Stomach (tissue), 9 donors: ENCODE measurements around the gene ERC2. TPM values are rescaled to one million over a fixed set of nuclear protein-coding genes. Genes with fewer than 3 reads are reported as not detected.

ENCODE experiments used
- DNase-seq, 2 donors: peaks; one replicate each; pipeline versions ENCODE4 v3.0.0 to v3.0.0-alpha.2; 2013 to 2019
- H3K27ac ChIP-seq, 5 donors: fragments of 200-600 bp in 4 of 5; sonication (generic) in 4 of 5; one replicate each; pipeline ENCODE4 v1.5.1; 2013 to 2019; ENCODE audit warnings: mild to moderate bottlenecking in 1 of 5, moderate library complexity in 1 of 5
- H3K27me3 ChIP-seq, 3 donors: fragments of 200-600 bp; sonication (generic); one replicate each; pipeline ENCODE4 v1.5.1; 2017 to 2019; ENCODE audit warnings: mixed run types in 1 of 3
- H3K36me3 ChIP-seq, 4 donors: fragments of 200-600 bp; sonication (generic); 1 replicate in 3 of 4; 2 replicates in 1 of 4; pipeline ENCODE4 v1.5.1; 2016 to 2019
- H3K4me1 ChIP-seq, 4 donors: fragments of 200-600 bp; sonication (generic); one replicate each; pipeline ENCODE4 v1.5.1; 2016 to 2019
- H3K4me3 ChIP-seq, 4 donors: fragments of 200-600 bp; sonication (generic) in 3 of 4; one replicate each; pipeline ENCODE4 v1.5.1; 2016 to 2019; ENCODE audit warnings: mild to moderate bottlenecking in 1 of 4
- H3K9me3 ChIP-seq, 4 donors: fragments of 200-600 bp; sonication (generic); one replicate each; pipeline ENCODE4 v1.5.1; 2016 to 2019
- EP300 ChIP-seq: sonication (generic); formaldehyde crosslinking; IDR thresholded peaks from one replicate; pipeline ENCODE4 v1.6.1; 2017; ENCODE audit warnings: antibody characterized with exemption
- POLR2A ChIP-seq, 4 donors: fragments of 450-650 bp; IDR thresholded peaks; one replicate each; pipeline ENCODE4 v1.6.1; 2016; ENCODE audit warnings: antibody characterized with exemption in 4 of 4, control low read depth in 2 of 4, mild to moderate bottlenecking in 1 of 4, moderate library complexity in 1 of 4
- POLR2AphosphoS5 ChIP-seq, 3 donors: sonication (generic); formaldehyde crosslinking; IDR thresholded peaks; one replicate each; pipeline ENCODE4 v1.6.1; 2016; ENCODE audit warnings: antibody characterized with exemption in 3 of 3
- WGBS, 5 donors: extraction: QIAGEN DNeasy Blood & Tissue Kit in 3 of 5; methylation state at CpG; one replicate each; pipeline versions ENCODE4 v1.1.5 to v1.1.7; 2013 to 2018; 5-methylcytosine and 5-hydroxymethylcytosine counted together
- intact Hi-C: fragments of 100-400 bp; cut with DNase I; formaldehyde crosslinking; loops from one replicate; pipeline ENCODE4 v1.15.1; 2023; ENCODE audit warnings: low total_unique reads
- polyA plus RNA-seq, 3 donors: library from polyadenylated mRNA; stranded (reverse); fragments of 200-250 nt; gene quantifications; one replicate each; pipeline ENCODE4 v1.2.3, GENCODE V29; 2013
- total RNA-seq, 5 donors: library from RNA; depleted of rRNA; stranded (reverse); fragments of >200 nt; gene quantifications; one replicate each; pipeline versions ENCODE4 v1.1.0 to v1.2.3, GENCODE V29; 2014 to 2016
- TF ChIP-seq, protein P1 (sequence below), 7 experiments: fragments of 450-650 bp in 4 of 7; fragments of 200-600 bp in 3 of 7; sonication (generic) in 3 of 7; IDR thresholded peaks; one replicate each; pipeline ENCODE4 v1.5.1; 2016 to 2019; ENCODE audit warnings: antibody characterized with exemption in 7 of 7, control low read depth in 2 of 7, mild to moderate bottlenecking in 1 of 7
- donor health status: healthy with polysubstance abuse.
- donor health status: Bipolar disorder and iron deficiency.
- donor health status: healthy.

The ERC2 gene
- total and polyA plus RNA-seq, 8 donors, result 0.43 to 3.1 (median 1.3) TPM; not detected in 2

DNA sequence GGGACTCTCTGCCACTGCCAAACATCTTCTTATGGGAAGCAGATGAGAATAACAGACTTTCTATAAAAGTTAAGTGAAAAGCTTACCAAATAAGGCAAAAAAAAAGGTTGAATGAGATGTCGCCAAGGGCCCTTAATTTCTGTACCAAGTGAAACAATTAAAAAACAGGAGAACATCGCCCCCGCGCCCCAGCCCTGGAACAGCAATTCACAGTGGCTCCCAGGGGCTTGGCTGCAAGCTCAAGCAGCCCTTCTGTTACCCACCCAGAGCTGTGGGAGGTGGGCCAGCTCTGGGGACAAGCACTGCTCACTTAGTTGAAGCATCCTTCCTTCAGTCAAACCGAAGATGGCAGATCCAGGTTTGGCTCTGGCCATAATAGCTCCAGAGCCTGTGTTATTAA lies 208.0 kb downstream of the ERC2 start:
- Histone ChIP-seq H3K27me3 (peaks cover 0 to 9% (median 0%) of the 10 kb centered on the region in 3 donors), H3K4me1 (no peaks in the 10 kb centered on the region), H3K36me3 (no peaks in the 10 kb centered on the region), H3K4me3 (no peak overlapping the region), H3K9me3 (no peaks in the 10 kb centered on the region), H3K27ac (no peak overlapping the region)
- TF ChIP-seq, protein P1, sequence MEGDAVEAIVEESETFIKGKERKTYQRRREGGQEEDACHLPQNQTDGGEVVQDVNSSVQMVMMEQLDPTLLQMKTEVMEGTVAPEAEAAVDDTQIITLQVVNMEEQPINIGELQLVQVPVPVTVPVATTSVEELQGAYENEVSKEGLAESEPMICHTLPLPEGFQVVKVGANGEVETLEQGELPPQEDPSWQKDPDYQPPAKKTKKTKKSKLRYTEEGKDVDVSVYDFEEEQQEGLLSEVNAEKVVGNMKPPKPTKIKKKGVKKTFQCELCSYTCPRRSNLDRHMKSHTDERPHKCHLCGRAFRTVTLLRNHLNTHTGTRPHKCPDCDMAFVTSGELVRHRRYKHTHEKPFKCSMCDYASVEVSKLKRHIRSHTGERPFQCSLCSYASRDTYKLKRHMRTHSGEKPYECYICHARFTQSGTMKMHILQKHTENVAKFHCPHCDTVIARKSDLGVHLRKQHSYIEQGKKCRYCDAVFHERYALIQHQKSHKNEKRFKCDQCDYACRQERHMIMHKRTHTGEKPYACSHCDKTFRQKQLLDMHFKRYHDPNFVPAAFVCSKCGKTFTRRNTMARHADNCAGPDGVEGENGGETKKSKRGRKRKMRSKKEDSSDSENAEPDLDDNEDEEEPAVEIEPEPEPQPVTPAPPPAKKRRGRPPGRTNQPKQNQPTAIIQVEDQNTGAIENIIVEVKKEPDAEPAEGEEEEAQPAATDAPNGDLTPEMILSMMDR (IDR thresholded peaks at IDR 0.05), result no peak
- TF ChIP-seq POLR2A (IDR thresholded peaks at IDR 0.05) (no peak), POLR2AphosphoS5 (IDR thresholded peaks at IDR 0.05) (no peak)
- intact Hi-C loops, result no loop called here
- 86 to 95% (median 91%) methylated on average over 5 of the region's 5 CpGs for WGBS, 5 donors
- no peak for DNase-seq

DNA sequence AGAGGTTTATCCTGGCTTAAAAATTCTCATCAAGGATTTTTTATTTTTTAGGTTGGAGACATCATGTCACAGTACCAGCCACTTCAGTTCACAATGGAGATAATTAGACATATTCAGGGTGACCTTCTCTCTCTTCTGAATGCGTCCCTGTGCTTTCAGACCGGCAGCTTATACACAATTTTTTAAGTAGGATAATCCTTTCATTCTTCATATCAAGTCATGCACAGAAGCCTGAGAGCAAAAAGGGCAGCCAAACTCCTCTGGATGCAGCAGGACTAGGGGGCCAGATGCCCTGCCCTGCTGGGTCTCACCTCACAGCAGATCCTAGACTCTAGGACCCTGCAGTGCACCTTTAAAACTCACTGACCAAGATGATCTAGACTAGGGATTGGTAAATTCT lies 210.4 kb downstream of the ERC2 start:
- 68 to 79% (median 75%) methylated on average over 2 of the region's 2 CpGs for WGBS, 5 donors
- DNase-seq, result no peak
- no peaks in the 10 kb centered on the region for H3K4me1 ChIP-seq
- intact Hi-C loops, result loop anchor here (10.0 kb wide), 1 partner anchor 773 kb away; the partner anchor contains the start of gene WNT5A
- peaks cover 0 to 9% (median 0%) of the 10 kb centered on the region in 3 donors for H3K27me3 ChIP-seq
- TF ChIP-seq EP300, result no peak
- no peak for TF ChIP-seq POLR2A (IDR thresholded peaks at IDR 0.05)
- no peak for TF ChIP-seq POLR2AphosphoS5 (IDR thresholded peaks at IDR 0.05)
- TF ChIP-seq, protein P1 (IDR thresholded peaks at IDR 0.05), result no peak
- H3K36me3 ChIP-seq, result no peaks in the 10 kb centered on the region
- no peak overlapping the region for H3K4me3 ChIP-seq
- H3K27ac ChIP-seq, result no peak overlapping the region
- no peaks in the 10 kb centered on the region for H3K9me3 ChIP-seq

DNA sequence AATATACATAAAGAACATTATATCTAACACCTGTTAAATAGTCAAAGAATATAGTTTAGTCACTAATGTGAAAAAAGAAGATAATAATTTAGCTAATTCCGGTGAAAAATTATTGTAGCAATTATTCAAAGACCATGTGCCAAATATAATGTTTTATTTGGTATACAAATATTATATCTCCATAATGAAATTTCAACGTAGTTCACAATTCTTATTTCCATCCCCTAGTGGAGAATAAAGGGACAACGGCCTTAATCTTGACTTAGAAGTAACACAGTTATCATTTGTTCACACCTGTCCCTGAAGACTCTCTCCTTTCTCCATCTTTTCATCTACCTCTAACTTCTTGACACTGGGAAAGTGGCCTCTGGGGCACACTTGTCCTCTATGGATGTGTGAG lies 213.4 kb downstream of the ERC2 start:
- intact Hi-C loops, result loop anchor here (10.0 kb wide), 1 partner anchor 770 kb away; the partner anchor contains the start of gene WNT5A
- Histone ChIP-seq H3K36me3 (no peaks in the 10 kb centered on the region), H3K27me3 (peaks cover 0 to under 1% (median 0%) of the 10 kb centered on the region in 3 donors), H3K27ac (no peak overlapping the region), H3K4me1 (no peaks in the 10 kb centered on the region), H3K9me3 (no peaks in the 10 kb centered on the region), H3K4me3 (no peak overlapping the region)
- no peak for DNase-seq
- 72 to 77% (median 73%) methylated on average over 3 of the region's 3 CpGs for WGBS, 5 donors
- TF ChIP-seq POLR2AphosphoS5 (IDR thresholded peaks at IDR 0.05), result no peak
- TF ChIP-seq, protein P1 (IDR thresholded peaks at IDR 0.05), result peak in 2 of 7 experiments; percentile 14 to 26

GRCh38 chr3:56253941-56254665 lies 214.2 kb downstream of the ERC2 start:
- no peaks in the 10 kb centered on the region for H3K9me3 ChIP-seq
- H3K36me3 ChIP-seq, result no peaks in the 10 kb centered on the region
- H3K27me3 ChIP-seq, result no peaks in the 10 kb centered on the region
- H3K4me1 ChIP-seq, result no peaks in the 10 kb centered on the region
- no peak for TF ChIP-seq POLR2A (IDR thresholded peaks at IDR 0.05)
- DNase-seq, result no peak
- no peak overlapping the region for H3K27ac ChIP-seq
- no peak overlapping the region for H3K4me3 ChIP-seq
- WGBS, 5 donors, result 41 to 56% (median 44%) methylated on average over 7 of the region's 7 CpGs
- intact Hi-C loops, result loop anchor here (10.0 kb wide), 1 partner anchor 769 kb away; the partner anchor contains the start of gene WNT5A
